ENCODE measurements around the gene IFNL3. TPM values are rescaled to one million over a fixed set of nuclear protein-coding genes. Genes with fewer than 3 reads are reported as not detected.

IFNL3 gene
- total RNA-seq, 1 experiment from 2014 or later: not detected

DNA sequence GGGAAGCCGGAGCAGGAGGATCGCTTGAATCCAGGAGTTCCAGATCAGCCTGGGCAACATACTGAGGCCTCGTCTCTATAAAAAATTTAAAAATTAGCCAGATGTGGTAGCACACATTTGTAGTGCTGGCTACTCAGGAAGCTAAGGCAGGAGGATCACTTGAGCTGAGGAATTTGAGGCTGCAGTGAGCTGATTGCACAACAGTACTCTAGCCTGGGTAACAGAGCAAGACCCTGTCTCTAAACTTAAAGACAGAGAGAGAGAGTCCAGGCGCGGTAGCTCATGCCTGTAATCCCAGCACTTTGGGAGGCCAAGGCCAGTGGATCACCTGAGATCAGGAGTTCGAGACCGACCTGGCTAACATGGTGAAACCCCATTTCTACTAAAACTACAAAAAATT lies 4.4 kb downstream of the IFNL3 start:
- intact Hi-C loops (cut with micrococcal nuclease; ENCODE audit: unreplicated experiment): no loop called here
- DNase-seq: no peak
- no peak overlapping the region for H3K27ac ChIP-seq
- ChIA-PET CTCF (interaction anchor here (0.7 kb wide), 1 partner anchor 440 kb away, joined by 3 read pairs; no protein-coding TSS in a partner anchor), POLR2A (ENCODE audit: unreplicated experiment) (no interaction called here)
- no TSS peak for BruUV-seq (replicated peaks)
- no peaks in the 10 kb centered on the region for H4K20me1 ChIP-seq (ENCODE audit: insufficient read depth)
- no peak overlapping the region for H3K4me2 ChIP-seq
- no peaks in the 10 kb centered on the region for H3K9me3 ChIP-seq (ENCODE audit: insufficient read depth, low read depth)
- 0 out of 2 replicates have a peak, but pooled peaks cover 3% of the 10 kb centered on the region for H3F3A ChIP-seq (ENCODE audit: insufficient read depth, low read depth)
- peaks cover 11% of the 10 kb centered on the region; the same call in 1 of the 2 replicates for H3K4me1 ChIP-seq (replicated peaks; ENCODE audit: insufficient read depth)
- H3K4me3 ChIP-seq: no peak overlapping the region
- no peaks in the 10 kb centered on the region for H3K9me2 ChIP-seq (ENCODE audit: insufficient read depth)
- no peaks in the 10 kb centered on the region for H3K36me3 ChIP-seq (ENCODE audit: low read depth)
- no peak for TF ChIP-seq EZH2 (IDR thresholded peaks at IDR 0.05; ENCODE audit: low read depth)
- TF ChIP-seq, protein P1, sequence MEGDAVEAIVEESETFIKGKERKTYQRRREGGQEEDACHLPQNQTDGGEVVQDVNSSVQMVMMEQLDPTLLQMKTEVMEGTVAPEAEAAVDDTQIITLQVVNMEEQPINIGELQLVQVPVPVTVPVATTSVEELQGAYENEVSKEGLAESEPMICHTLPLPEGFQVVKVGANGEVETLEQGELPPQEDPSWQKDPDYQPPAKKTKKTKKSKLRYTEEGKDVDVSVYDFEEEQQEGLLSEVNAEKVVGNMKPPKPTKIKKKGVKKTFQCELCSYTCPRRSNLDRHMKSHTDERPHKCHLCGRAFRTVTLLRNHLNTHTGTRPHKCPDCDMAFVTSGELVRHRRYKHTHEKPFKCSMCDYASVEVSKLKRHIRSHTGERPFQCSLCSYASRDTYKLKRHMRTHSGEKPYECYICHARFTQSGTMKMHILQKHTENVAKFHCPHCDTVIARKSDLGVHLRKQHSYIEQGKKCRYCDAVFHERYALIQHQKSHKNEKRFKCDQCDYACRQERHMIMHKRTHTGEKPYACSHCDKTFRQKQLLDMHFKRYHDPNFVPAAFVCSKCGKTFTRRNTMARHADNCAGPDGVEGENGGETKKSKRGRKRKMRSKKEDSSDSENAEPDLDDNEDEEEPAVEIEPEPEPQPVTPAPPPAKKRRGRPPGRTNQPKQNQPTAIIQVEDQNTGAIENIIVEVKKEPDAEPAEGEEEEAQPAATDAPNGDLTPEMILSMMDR (conservative IDR thresholded peaks at IDR 0.05): no peak
- H2AFZ ChIP-seq: no peak overlapping the region
- H3K79me2 ChIP-seq (ENCODE audit: low read depth): no peaks in the 10 kb centered on the region
- H3K27me3 ChIP-seq (ENCODE audit: insufficient read depth, low read depth): no peaks in the 10 kb centered on the region

DNA sequence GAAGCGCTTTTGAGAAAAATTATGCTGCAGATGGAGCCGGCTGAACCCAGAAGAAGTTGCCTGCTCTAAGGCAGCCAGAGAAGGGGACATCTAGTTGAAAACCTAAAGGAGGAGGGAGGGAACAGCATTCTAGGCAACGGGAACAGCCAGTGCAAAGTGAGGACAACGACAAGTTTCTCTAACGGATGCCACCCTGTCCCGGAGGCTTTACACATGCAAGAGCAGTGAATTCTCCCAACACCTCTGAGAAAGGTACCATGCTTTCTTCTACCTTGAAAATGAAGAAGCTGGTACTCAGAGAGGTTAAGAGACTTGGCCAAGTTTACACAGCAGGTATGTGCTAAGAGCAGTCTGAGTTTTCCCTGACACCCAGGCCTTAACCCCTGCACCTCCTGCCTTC lies 5.9 kb downstream of the IFNL3 start:
- Histone ChIP-seq H4K20me1 (ENCODE audit: insufficient read depth) (no peaks in the 10 kb centered on the region), H3K27ac (no peak overlapping the region), H3K4me2 (no peak overlapping the region), H3K27me3 (ENCODE audit: insufficient read depth, low read depth) (no peaks in the 10 kb centered on the region), H3K9me3 (ENCODE audit: insufficient read depth, low read depth) (no peaks in the 10 kb centered on the region), H3K36me3 (ENCODE audit: low read depth) (no peaks in the 10 kb centered on the region), H3K79me2 (ENCODE audit: low read depth) (no peaks in the 10 kb centered on the region), H2AFZ (no peak overlapping the region), H3F3A (ENCODE audit: insufficient read depth, low read depth) (0 out of 2 replicates have a peak, but pooled peaks cover 3% of the 10 kb centered on the region), H3K4me3 (no peak overlapping the region), H3K4me1 (replicated peaks; ENCODE audit: insufficient read depth) (peaks cover 11% of the 10 kb centered on the region; the same call in 1 of the 2 replicates), H3K9me2 (ENCODE audit: insufficient read depth) (no peaks in the 10 kb centered on the region)
- intact Hi-C loops (cut with micrococcal nuclease; ENCODE audit: unreplicated experiment): no loop called here
- DNase-seq: no peak
- no TSS peak for BruUV-seq (replicated peaks)
- ChIA-PET POLR2A (ENCODE audit: unreplicated experiment) (no interaction called here), CTCF (interaction anchor here (0.6 kb wide), 2 partner anchors 829 to 1063 kb away, joined by 6 to 9 read pairs; no protein-coding TSS in a partner anchor)
- TF ChIP-seq EZH2 (IDR thresholded peaks at IDR 0.05; ENCODE audit: low read depth): no peak
- TF ChIP-seq, protein P1 (conservative IDR thresholded peaks at IDR 0.05): no peak

DNA sequence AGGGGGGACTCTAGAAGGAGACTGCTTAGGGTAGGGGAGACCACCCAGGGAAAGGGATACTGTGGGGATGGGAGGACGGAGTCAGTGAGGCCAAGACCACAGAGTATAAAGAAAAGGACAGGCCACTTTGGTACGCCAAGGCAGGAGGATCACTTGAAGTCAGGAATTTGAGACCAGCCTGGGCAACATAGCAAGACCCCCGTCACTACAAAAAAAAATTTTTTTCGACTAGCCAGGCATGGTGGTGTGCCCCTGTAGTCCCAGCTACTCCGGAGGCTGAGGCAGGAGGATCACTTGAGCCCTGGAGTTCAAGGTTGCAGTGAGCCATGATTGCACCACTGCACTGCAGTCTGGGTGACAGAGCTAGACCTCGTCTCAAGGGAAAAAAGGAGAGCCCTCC lies 6.6 kb downstream of the IFNL3 start:
- no peaks in the 10 kb centered on the region for H3K36me3 ChIP-seq (ENCODE audit: low read depth)
- H3K27me3 ChIP-seq (ENCODE audit: insufficient read depth, low read depth): no peaks in the 10 kb centered on the region
- H3K4me2 ChIP-seq: peak overlapping the region; percentile 55
- TF ChIP-seq, protein P1 (conservative IDR thresholded peaks at IDR 0.05): no peak
- TF ChIP-seq EZH2 (IDR thresholded peaks at IDR 0.05; ENCODE audit: low read depth): no peak
- no peaks in the 10 kb centered on the region for H3K9me2 ChIP-seq (ENCODE audit: insufficient read depth)
- H3K9me3 ChIP-seq (ENCODE audit: insufficient read depth, low read depth): no peaks in the 10 kb centered on the region
- BruUV-seq (replicated peaks): no TSS peak
- ChIA-PET CTCF (interaction anchor here (0.6 to 0.7 kb wide), 2 partner anchors 224 to 1062 kb away, joined by 3 to 9 read pairs; no protein-coding TSS in a partner anchor), POLR2A (ENCODE audit: unreplicated experiment) (interaction anchor here (0.6 kb wide), 2 partner anchors 15 to 705 kb away, joined by 3 to 6 read pairs; no protein-coding TSS in a partner anchor)
- no peak for DNase-seq
- no peak overlapping the region for H3K4me3 ChIP-seq
- no peaks in the 10 kb centered on the region for H3K79me2 ChIP-seq (ENCODE audit: low read depth)
- H3F3A ChIP-seq (ENCODE audit: insufficient read depth, low read depth): 0 out of 2 replicates have a peak, but pooled peaks cover 3% of the 10 kb centered on the region
- H2AFZ ChIP-seq: no peak overlapping the region
- H4K20me1 ChIP-seq (ENCODE audit: insufficient read depth): no peaks in the 10 kb centered on the region
- H3K4me1 ChIP-seq (replicated peaks; ENCODE audit: insufficient read depth): peaks cover 11% of the 10 kb centered on the region; the same call in 1 of the 2 replicates
- intact Hi-C loops (cut with micrococcal nuclease; ENCODE audit: unreplicated experiment): no loop called here
- no peak overlapping the region for H3K27ac ChIP-seq

Measured in PC-9 (cell line).